ENCODE data around the gene ATG9B. TPM values are rescaled to one million over a fixed set of nuclear protein-coding genes. Genes with fewer than 3 reads are reported as not detected.

The ATG9B gene
- total and polyA plus RNA-seq, 10 donors, result 0.66 to 3.8 (median 2.4) TPM

- DNase-seq, result no peak
- H3K27ac ChIP-seq, result peak overlapping the region in 4 of 8 donors; percentile 93 to 96 (median 94)
Observed at GRCh38 chr7:151060416-151061212, 36.3 kb upstream of the ATG9B start.

DNA sequence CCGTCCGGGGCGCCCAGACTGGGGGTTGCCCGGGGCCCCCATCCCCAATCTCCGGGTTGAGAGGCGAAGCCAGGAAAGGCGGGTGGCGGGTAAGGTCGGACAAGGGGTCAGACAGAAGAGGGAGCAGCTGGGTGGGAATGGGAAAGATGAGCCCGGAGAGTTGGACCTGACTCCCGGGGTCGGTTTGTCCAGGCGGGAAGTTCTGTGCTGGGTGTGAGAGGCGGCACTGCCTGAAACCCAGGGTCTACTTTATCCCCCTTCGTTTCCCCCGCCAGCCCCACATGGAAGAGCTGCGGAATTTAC, 35.8 kb upstream of the ATG9B start:
- intact Hi-C loops (cut with DNase I; ENCODE audit: low total_unique reads), result no loop called here
- 2 to 4% (median 3%) methylated on average over 14 to 17 of the region's 17 CpGs for WGBS, 5 donors
- peaks cover 15 to 68% (median 49%) of the 10 kb centered on the region in 6 donors for H3K4me1 ChIP-seq

More at GRCh38 chr7:151060416-151061212, 36.3 kb upstream of the ATG9B start:
- 15 to 52% (median 20%) methylated on average over 6 to 21 of the region's 21 CpGs for WGBS, 5 donors
- peak overlapping the region; percentile 67 to 99 (median 87) for H3K4me3 ChIP-seq
- peaks cover 15 to 68% (median 49%) of the 10 kb centered on the region in 6 donors for H3K4me1 ChIP-seq
- H3K9me3 ChIP-seq, result no peaks in the 10 kb centered on the region
- H3K36me3 ChIP-seq, result peaks cover 0 to 44% (median 18%) of the 10 kb centered on the region in 6 donors
- no peaks in the 10 kb centered on the region for H3K27me3 ChIP-seq (replicated peaks in 1 of 7)
- intact Hi-C loops (cut with DNase I; ENCODE audit: low total_unique reads), result no loop called here
- TF ChIP-seq CTCF (IDR thresholded peaks at IDR 0.05 in 8 of 11, conservative IDR thresholded peaks at IDR 0.05 in 3 of 11), result no peak
- TF ChIP-seq POLR2A (IDR thresholded peaks at IDR 0.05), result no peak
- no peak for TF ChIP-seq POLR2AphosphoS5 (IDR thresholded peaks at IDR 0.05)

DNA sequence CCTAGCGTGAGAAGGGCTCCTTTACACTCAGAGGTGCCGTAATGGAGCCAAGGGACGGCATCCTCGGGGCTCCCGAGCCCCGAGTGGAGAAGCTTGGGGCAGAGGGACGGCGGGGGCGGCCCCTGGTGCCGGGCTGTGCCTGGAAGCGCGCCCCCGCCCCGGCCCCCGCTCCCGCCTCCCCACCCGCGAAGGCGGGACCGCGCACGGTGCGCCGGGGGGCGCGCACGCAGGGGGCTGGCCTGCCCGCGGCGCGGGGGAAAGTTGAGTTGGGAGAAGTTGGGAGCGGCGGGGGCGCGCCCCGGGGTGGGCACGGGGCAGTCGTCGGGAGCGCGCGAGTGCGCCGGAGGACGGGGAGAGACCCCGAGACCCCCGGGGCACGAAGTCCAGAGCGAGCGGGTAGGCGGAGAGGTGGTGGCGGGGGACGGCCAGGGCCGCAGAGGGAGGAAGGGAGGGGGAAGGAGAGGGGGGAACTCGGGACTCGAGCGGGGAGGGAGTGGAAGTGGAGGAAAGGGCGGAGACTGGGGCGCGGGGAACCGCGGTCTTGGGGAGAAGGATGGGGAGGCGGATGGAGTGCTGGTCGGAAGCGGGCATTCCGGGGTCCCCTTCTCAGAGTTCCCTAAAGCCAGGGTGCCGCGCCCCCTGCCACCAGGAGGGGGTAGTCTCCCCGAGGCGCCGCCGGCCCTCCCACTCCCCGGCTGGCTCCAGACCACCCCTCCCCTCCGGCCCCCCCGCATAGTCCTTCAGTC, 35.2 kb upstream of the ATG9B start, which contains the start of gene SLC4A2:
Gene SLC4A2, plus strand, starts transcription at position 223 of the 746 bp plus-strand sequence. CDS start 2,399 bp downstream, outside the sequence.
- Histone ChIP-seq H3K27me3 (replicated peaks in 1 of 7) (no peaks in the 10 kb centered on the region), H3K27ac (peak within 1 kb of the TSS; percentile 87 to 96 (median 92)), H3K9me3 (no peaks in the 10 kb centered on the region), H3K4me1 (peaks cover 15 to 68% (median 49%) of the 10 kb centered on the region in 6 donors), H3K36me3 (peaks cover 0 to 44% (median 7%) of the 10 kb centered on the region in 6 donors), H3K4me3 (peak within 1 kb of the TSS; percentile 67 to 99 (median 87))
- intact Hi-C loops (cut with DNase I; ENCODE audit: low total_unique reads), result no loop called here
- DNase-seq, result peak; percentile 95
- 0 to 1% (median 1%) methylated on average over 49 to 74 of the region's 75 CpGs for WGBS, 5 donors
- TF ChIP-seq CTCF (IDR thresholded peaks at IDR 0.05 in 8 of 11, conservative IDR thresholded peaks at IDR 0.05 in 3 of 11) (peak; percentile 18 to 82 (median 53)), POLR2A (IDR thresholded peaks at IDR 0.05) (peak in 1 of 3 donors; percentile 30), POLR2AphosphoS5 (IDR thresholded peaks at IDR 0.05) (peak; percentile 83 to 88 (median 87))

More for the DNA sequence above, 35.8 kb upstream of the ATG9B start:
- peak overlapping the region; percentile 67 to 99 (median 87) for H3K4me3 ChIP-seq
- peaks cover 0 to 44% (median 13%) of the 10 kb centered on the region in 6 donors for H3K36me3 ChIP-seq
- TF ChIP-seq POLR2AphosphoS5 (IDR thresholded peaks at IDR 0.05) (no peak), POLR2A (IDR thresholded peaks at IDR 0.05) (no peak), CTCF (IDR thresholded peaks at IDR 0.05 in 8 of 11, conservative IDR thresholded peaks at IDR 0.05 in 3 of 11) (peak in 1 of 11 experiments; percentile 8)
- H3K27me3 ChIP-seq (replicated peaks in 1 of 7), result no peaks in the 10 kb centered on the region
- H3K27ac ChIP-seq, result peak overlapping the region; percentile 87 to 96 (median 92)
- no peak for DNase-seq
- H3K9me3 ChIP-seq, result no peaks in the 10 kb centered on the region
